C4-2B (cell line): ENCODE results near the gene THADA.

Experiments
- ZFX ChIP-seq: fragments of 450-650 bp; IDR thresholded peaks from 2 replicates; pipeline ENCODE4 v1.6.1; 2017
- TF ChIP-seq, protein P1 (sequence below): fragments of 450-650 bp; conservative IDR thresholded peaks from 2 replicates; pipeline ENCODE4 v1.5.1; 2017; ENCODE audit warnings: mild to moderate bottlenecking

DNA sequence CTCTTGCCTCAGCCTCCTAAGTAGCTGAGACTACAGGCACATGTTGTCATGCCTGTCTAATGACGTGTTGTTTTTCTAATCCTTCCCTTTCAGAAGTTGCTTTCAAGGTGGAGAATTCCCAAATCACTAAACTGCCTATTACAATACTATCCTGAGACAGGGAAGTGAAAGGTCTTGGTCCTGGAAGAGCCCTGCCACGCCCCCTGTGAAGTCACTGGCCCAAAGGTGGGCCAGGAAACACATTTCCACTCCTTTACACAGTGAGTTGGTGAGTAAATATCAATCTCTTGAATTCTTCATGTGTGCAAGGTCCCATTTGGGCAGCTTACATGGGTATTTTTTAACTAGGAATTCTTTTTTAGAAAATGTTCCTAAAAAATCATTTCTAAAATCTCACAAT lies 150.1 kb downstream of the THADA start:
- TF ChIP-seq, protein P1, sequence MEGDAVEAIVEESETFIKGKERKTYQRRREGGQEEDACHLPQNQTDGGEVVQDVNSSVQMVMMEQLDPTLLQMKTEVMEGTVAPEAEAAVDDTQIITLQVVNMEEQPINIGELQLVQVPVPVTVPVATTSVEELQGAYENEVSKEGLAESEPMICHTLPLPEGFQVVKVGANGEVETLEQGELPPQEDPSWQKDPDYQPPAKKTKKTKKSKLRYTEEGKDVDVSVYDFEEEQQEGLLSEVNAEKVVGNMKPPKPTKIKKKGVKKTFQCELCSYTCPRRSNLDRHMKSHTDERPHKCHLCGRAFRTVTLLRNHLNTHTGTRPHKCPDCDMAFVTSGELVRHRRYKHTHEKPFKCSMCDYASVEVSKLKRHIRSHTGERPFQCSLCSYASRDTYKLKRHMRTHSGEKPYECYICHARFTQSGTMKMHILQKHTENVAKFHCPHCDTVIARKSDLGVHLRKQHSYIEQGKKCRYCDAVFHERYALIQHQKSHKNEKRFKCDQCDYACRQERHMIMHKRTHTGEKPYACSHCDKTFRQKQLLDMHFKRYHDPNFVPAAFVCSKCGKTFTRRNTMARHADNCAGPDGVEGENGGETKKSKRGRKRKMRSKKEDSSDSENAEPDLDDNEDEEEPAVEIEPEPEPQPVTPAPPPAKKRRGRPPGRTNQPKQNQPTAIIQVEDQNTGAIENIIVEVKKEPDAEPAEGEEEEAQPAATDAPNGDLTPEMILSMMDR: no peak
- no peak for TF ChIP-seq ZFX
